HepG2 (cell line): ENCODE results near the gene PCGF5. TPM values are rescaled to one million over a fixed set of nuclear protein-coding genes. Genes with fewer than 3 reads are reported as not detected.

Experiments
- ADNP ChIP-seq: sonication (generic); formaldehyde crosslinking; IDR thresholded peaks from 2 replicates; pipeline ENCODE4 v1.4.0; 2020; ENCODE audit warnings: missing genetic modification reagents
- ATAD3A ChIP-seq: sonication (generic); formaldehyde crosslinking; IDR thresholded peaks from 2 replicates; pipeline ENCODE4 v1.4.0; 2020; ENCODE audit warnings: missing genetic modification reagents
- DNMT1 ChIP-seq: sonication (generic); formaldehyde crosslinking; IDR thresholded peaks from 2 replicates; pipeline ENCODE4 v1.5.1; 2020; ENCODE audit warnings: mild to moderate bottlenecking, missing genetic modification reagents
- GABPA ChIP-seq, 2 experiments: IDR thresholded peaks; 2 replicates each; pipeline ENCODE4 v1.6.1; 2011 to 2016; ENCODE audit warnings: low read depth in 2 of 2, low read length in 1 of 2, missing biosample characterization in 1 of 2, missing genetic modification characterization in 1 of 2
- HINFP ChIP-seq: sonication (generic); formaldehyde crosslinking; IDR thresholded peaks from 2 replicates; pipeline ENCODE4 v1.4.0; 2020; ENCODE audit warnings: low read depth, mild to moderate bottlenecking, missing genetic modification reagents
- HOXA9 ChIP-seq: sonication (generic); formaldehyde crosslinking; IDR thresholded peaks from 2 replicates; pipeline ENCODE4 v1.8.1; 2022; ENCODE audit warnings: missing genetic modification reagents, mild to moderate bottlenecking, moderate library complexity, borderline replicate concordance
- IKZF1 ChIP-seq: fragments of 450-650 bp; IDR thresholded peaks from 2 replicates; pipeline ENCODE4 v1.7.1; 2016
- JDP2 ChIP-seq: sonication (generic); formaldehyde crosslinking; IDR thresholded peaks from 2 replicates; pipeline ENCODE4 v1.8.1; 2022; ENCODE audit warnings: missing genetic modification reagents, borderline replicate concordance
- MED1 ChIP-seq: sonication (generic); formaldehyde crosslinking; IDR thresholded peaks from 2 replicates; pipeline ENCODE4 v1.4.0; 2020; ENCODE audit warnings: missing genetic modification reagents
- NR2C2 ChIP-seq: sonication (generic); formaldehyde crosslinking; IDR thresholded peaks from 2 replicates; pipeline ENCODE4 v1.4.0; 2020; ENCODE audit warnings: missing genetic modification reagents, mild to moderate bottlenecking, moderate library complexity, borderline replicate concordance
- PAWR ChIP-seq: sonication (generic); formaldehyde crosslinking; IDR thresholded peaks from 2 replicates; pipeline ENCODE4 v1.4.0; 2020; ENCODE audit warnings: missing genetic modification reagents, mild to moderate bottlenecking, borderline replicate concordance
- PITX1 ChIP-seq: sonication (generic); formaldehyde crosslinking; IDR thresholded peaks from 2 replicates; pipeline ENCODE4 v1.5.1; 2020; ENCODE audit warnings: mild to moderate bottlenecking, missing genetic modification reagents
- RBFOX2 ChIP-seq: fragments of 200-400 bp; formaldehyde crosslinking; IDR thresholded peaks from 2 replicates; pipeline ENCODE4 v1.6.1; 2017; ENCODE audit warnings: low read depth, mild to moderate bottlenecking, low read length
- SSRP1 ChIP-seq: IDR thresholded peaks from 2 replicates; pipeline ENCODE4 v1.6.1; 2016; ENCODE audit warnings: control low read depth
- TEAD2 ChIP-seq: sonication (generic); formaldehyde crosslinking; IDR thresholded peaks from 2 replicates; pipeline ENCODE4 v1.9.0; 2021; ENCODE audit warnings: missing genetic modification reagents
- TSC22D2 ChIP-seq: sonication (generic); formaldehyde crosslinking; IDR thresholded peaks from 2 replicates; pipeline ENCODE4 v1.5.1; 2020; ENCODE audit warnings: missing genetic modification reagents, mild to moderate bottlenecking, borderline replicate concordance
- XRCC5 ChIP-seq: fragments of 200-400 bp; formaldehyde crosslinking; optimal IDR thresholded peaks from 2 replicates; pipeline ENCODE3; 2017; ENCODE audit warnings: mild to moderate bottlenecking, low read length
- ZFAT ChIP-seq: sonication (generic); formaldehyde crosslinking; conservative IDR thresholded peaks from 2 replicates; pipeline ENCODE4 v1.8.1; 2023; ENCODE audit warnings: missing genetic modification reagents, inconsistent platforms
- ZNF251 ChIP-seq: sonication (generic); formaldehyde crosslinking; IDR thresholded peaks from 2 replicates; pipeline ENCODE4 v1.9.0; 2021; ENCODE audit warnings: mild to moderate bottlenecking, missing genetic modification reagents
- ZNF530 ChIP-seq: sonication (generic); formaldehyde crosslinking; IDR thresholded peaks from 2 replicates; pipeline ENCODE4 v1.5.0; 2020; ENCODE audit warnings: low read depth, mild to moderate bottlenecking, missing genetic modification reagents
- ZNF552 ChIP-seq: sonication (generic); formaldehyde crosslinking; IDR thresholded peaks from 2 replicates; pipeline ENCODE4 v1.9.0; 2022; ENCODE audit warnings: missing genetic modification reagents, mild to moderate bottlenecking, borderline replicate concordance
- ZNF589 ChIP-seq: sonication (generic); formaldehyde crosslinking; conservative IDR thresholded peaks from 2 replicates; pipeline ENCODE4 v1.8.0; 2022; ENCODE audit warnings: mild to moderate bottlenecking, moderate library complexity, missing genetic modification reagents
- ZNF776 ChIP-seq: sonication (generic); formaldehyde crosslinking; IDR thresholded peaks from 2 replicates; pipeline ENCODE4 v1.4.0; 2020; ENCODE audit warnings: mild to moderate bottlenecking, missing genetic modification reagents
- ZSCAN25 ChIP-seq: sonication (generic); formaldehyde crosslinking; IDR thresholded peaks from 2 replicates; pipeline ENCODE4 v1.8.0; 2022; ENCODE audit warnings: mild to moderate bottlenecking, missing genetic modification reagents
- polyA plus RNA-seq, 8 experiments: library from polyadenylated mRNA; depleted of rRNA in 3 of 8; stranded (reverse) in 7 of 8; unstranded in 1 of 8; fragments of >200 nt; fragmentation: Illumina TruSeq in 4 of 8; extraction: Trizol in 4 of 8; gene quantifications; 2 replicates each; pipeline versions ENCODE4 v1.2.1 to v1.2.3, GENCODE V29; 2011 to 2016; ENCODE audit warnings: low read depth in 4 of 8, missing spikeins in 1 of 8, mixed read lengths in 1 of 8; ENCODE audit not compliant: insufficient read depth in 1 of 8
- total RNA-seq, 5 experiments: library from RNA; depleted of rRNA; stranded (reverse); fragments of >200 nt; fragmentation: Illumina TruSeq; extraction: Trizol; gene quantifications; 2 replicates each; pipeline ENCODE4 v1.2.3, GENCODE V29; 2016; ENCODE audit warnings: low read depth in 1 of 5
- TF ChIP-seq, protein P1 (sequence below): sonication (generic); formaldehyde crosslinking; IDR thresholded peaks from 2 replicates; pipeline ENCODE4 v1.4.0; 2020; ENCODE audit warnings: missing genetic modification reagents
- TF ChIP-seq, protein P2 (sequence below): sonication (generic); formaldehyde crosslinking; IDR thresholded peaks from 2 replicates; pipeline ENCODE4 v1.8.0; 2022; ENCODE audit warnings: missing genetic modification reagents, mild to moderate bottlenecking, inconsistent platforms, borderline replicate concordance

Gene PCGF5
- total and polyA plus RNA-seq, 2 of the 13 experiments (the other 11 are each of a cell fraction or from before 2014, with no cell fraction given) = 61.3 to 138 TPM

- no peak for TF ChIP-seq ZNF251 (CRISPR knock-in tag)
- peak; percentile 17; the same call in 1 of the 2 replicates for TF ChIP-seq PITX1
- TF ChIP-seq IKZF1 = no peak
- no peak for TF ChIP-seq SSRP1 (CRISPR knock-in tag)
- no peak for TF ChIP-seq GABPA (IDR thresholded peaks at IDR 0.05; ENCODE audit: low read depth, low read length)
- TF ChIP-seq GABPA (CRISPR knock-in tag; IDR thresholded peaks at IDR 0.05; ENCODE audit: low read depth) = 0 out of 2 replicates have a peak, but pooled peaks have one; percentile 42
- no peak for TF ChIP-seq ADNP (CRISPR knock-in tag)
- TF ChIP-seq TSC22D2 = 0 out of 2 replicates have a peak, but pooled peaks have one; percentile 14
- TF ChIP-seq ZNF530 = no peak
- no peak for TF ChIP-seq ZNF552 (CRISPR knock-in tag)
- TF ChIP-seq, protein P1, sequence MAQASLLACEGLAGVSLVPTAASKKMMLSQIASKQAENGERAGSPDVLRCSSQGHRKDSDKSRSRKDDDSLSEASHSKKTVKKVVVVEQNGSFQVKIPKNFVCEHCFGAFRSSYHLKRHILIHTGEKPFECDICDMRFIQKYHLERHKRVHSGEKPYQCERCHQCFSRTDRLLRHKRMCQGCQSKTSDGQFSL (CRISPR knock-in tag) = no peak
- no peak for TF ChIP-seq HOXA9 (CRISPR knock-in tag)
- TF ChIP-seq PAWR (CRISPR knock-in tag) = no peak
- peak; percentile 29; the same call in 1 of the 2 replicates for TF ChIP-seq RBFOX2
- TF ChIP-seq, protein P2, sequence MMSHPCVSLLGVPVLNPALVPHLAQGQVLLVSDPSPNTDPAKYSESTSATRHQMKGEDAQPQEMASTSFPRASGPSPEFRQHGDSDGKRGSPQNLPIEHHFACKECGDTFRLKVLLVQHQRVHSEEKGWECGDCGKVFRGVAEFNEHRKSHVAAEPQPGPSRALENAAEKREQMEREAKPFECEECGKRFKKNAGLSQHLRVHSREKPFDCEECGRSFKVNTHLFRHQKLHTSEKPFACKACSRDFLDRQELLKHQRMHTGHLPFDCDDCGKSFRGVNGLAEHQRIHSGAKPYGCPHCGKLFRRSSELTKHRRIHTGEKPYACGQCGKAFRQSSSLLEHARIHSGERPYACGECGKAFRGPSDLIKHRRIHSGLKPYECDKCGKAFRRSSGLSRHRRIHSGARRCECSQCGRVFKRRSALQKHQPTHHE (CRISPR knock-in tag) = no peak
- TF ChIP-seq ZNF589 (CRISPR knock-in tag) = no peak
- TF ChIP-seq ATAD3A (CRISPR knock-in tag) = no peak
- peak; percentile 25 for TF ChIP-seq XRCC5
- peak; percentile 27; the same call in 1 of the 2 replicates for TF ChIP-seq NR2C2 (CRISPR knock-in tag)
- TF ChIP-seq ZFAT (CRISPR knock-in tag) = no peak
- no peak for TF ChIP-seq ZNF776 (CRISPR knock-in tag)
- no peak for TF ChIP-seq TEAD2 (CRISPR knock-in tag)
- no peak for TF ChIP-seq JDP2
- no peak for TF ChIP-seq HINFP (CRISPR knock-in tag)
- TF ChIP-seq ZSCAN25 (CRISPR knock-in tag) = no peak
- no peak; the same call in 1 of the 2 replicates for TF ChIP-seq MED1 (CRISPR knock-in tag)
- TF ChIP-seq DNMT1 (CRISPR knock-in tag) = no peak
Observed at GRCh38 chr10:91219371-91220193, 881 bp upstream of the PCGF5 start (continued).
